Peyer's patch (tissue), 4 donors: ENCODE results near the gene CAMKK2. TPM values are rescaled to one million over a fixed set of nuclear protein-coding genes. Genes with fewer than 3 reads are reported as not detected.
"Not testable (repeated sequence)": the region's sequence is repeated elsewhere in the genome, so short reads cannot be mapped to it uniquely, and the experiment has no call there.

Experiments used
- DNase-seq, 3 donors: peaks; one replicate each; pipeline ENCODE4 v3.0.0-alpha.2; 2017 to 2019
- H3K27ac ChIP-seq, 4 donors: fragments of 200-600 bp; sonication (generic); one replicate each; pipeline ENCODE4 v1.5.1; 2016 to 2019
- H3K27me3 ChIP-seq, 2 donors: fragments of 200-600 bp; sonication (generic); one replicate each; pipeline ENCODE4 v1.5.1; 2019
- H3K36me3 ChIP-seq, 3 donors: fragments of 200-600 bp; sonication (generic); one replicate each; pipeline ENCODE4 v1.5.1; 2016 to 2019
- H3K4me1 ChIP-seq, 4 donors: fragments of 200-600 bp; sonication (generic); one replicate each; pipeline ENCODE4 v1.5.1; 2016 to 2019
- H3K4me3 ChIP-seq, 4 donors: fragments of 200-600 bp; sonication (generic); 1 replicate in 3 of 4; 2 replicates in 1 of 4; pipeline ENCODE4 v1.5.1; 2016 to 2019; ENCODE audit warnings: mild to moderate bottlenecking in 1 of 4
- H3K9me3 ChIP-seq, 4 donors: fragments of 200-600 bp; sonication (generic); one replicate each; pipeline ENCODE4 v1.5.1; 2016 to 2019; ENCODE audit warnings: mild to moderate bottlenecking in 1 of 4
- POLR2A ChIP-seq, 2 donors: fragments of 450-650 bp; IDR thresholded peaks; one replicate each; pipeline ENCODE4 v1.5.1; 2017; ENCODE audit warnings: antibody characterized with exemption in 2 of 2, mild to moderate bottlenecking in 2 of 2, moderate library complexity in 2 of 2
- total RNA-seq, 4 donors: library from RNA; depleted of rRNA; stranded (reverse); fragments of >200 nt; gene quantifications; one replicate each; pipeline ENCODE4 v1.1.0, GENCODE V29; 2016
- TF ChIP-seq, protein P1 (sequence below), 6 experiments: fragments of 450-650 bp in 4 of 6; fragments of 200-600 bp in 2 of 6; sonication (generic) in 1 of 6; IDR thresholded peaks; one replicate each; pipeline ENCODE4 v1.5.1; 2017 to 2019; ENCODE audit warnings: antibody characterized with exemption in 6 of 6, mild to moderate bottlenecking in 3 of 6, moderate library complexity in 1 of 6

Gene CAMKK2
- total RNA-seq, 4 donors from 2014 or later: 23.1 to 92.4 (median 59.9) TPM

- TF ChIP-seq POLR2A (IDR thresholded peaks at IDR 0.05): no peak
- TF ChIP-seq, protein P1, sequence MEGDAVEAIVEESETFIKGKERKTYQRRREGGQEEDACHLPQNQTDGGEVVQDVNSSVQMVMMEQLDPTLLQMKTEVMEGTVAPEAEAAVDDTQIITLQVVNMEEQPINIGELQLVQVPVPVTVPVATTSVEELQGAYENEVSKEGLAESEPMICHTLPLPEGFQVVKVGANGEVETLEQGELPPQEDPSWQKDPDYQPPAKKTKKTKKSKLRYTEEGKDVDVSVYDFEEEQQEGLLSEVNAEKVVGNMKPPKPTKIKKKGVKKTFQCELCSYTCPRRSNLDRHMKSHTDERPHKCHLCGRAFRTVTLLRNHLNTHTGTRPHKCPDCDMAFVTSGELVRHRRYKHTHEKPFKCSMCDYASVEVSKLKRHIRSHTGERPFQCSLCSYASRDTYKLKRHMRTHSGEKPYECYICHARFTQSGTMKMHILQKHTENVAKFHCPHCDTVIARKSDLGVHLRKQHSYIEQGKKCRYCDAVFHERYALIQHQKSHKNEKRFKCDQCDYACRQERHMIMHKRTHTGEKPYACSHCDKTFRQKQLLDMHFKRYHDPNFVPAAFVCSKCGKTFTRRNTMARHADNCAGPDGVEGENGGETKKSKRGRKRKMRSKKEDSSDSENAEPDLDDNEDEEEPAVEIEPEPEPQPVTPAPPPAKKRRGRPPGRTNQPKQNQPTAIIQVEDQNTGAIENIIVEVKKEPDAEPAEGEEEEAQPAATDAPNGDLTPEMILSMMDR (IDR thresholded peaks at IDR 0.05): no peak
- Histone ChIP-seq H3K9me3 (no peaks in the 10 kb centered on the region), H3K27me3 (no peaks in the 10 kb centered on the region), H3K27ac (no peak overlapping the region), H3K4me1 (no peaks in the 10 kb centered on the region), H3K4me3 (no peak overlapping the region), H3K36me3 (peaks cover 0 to 97% (median 0%) of the 10 kb centered on the region in 3 donors)
- no peak for DNase-seq
Measured at GRCh38 chr12:121326996-121327674, 30.6 kb upstream of the CAMKK2 start.

GRCh38 chr12:121325922-121326396 is 29.4 kb upstream of the CAMKK2 start:
- DNase-seq: no peak
- no peaks in the 10 kb centered on the region for H3K27me3 ChIP-seq
- H3K27ac ChIP-seq: no peak overlapping the region
- H3K36me3 ChIP-seq: peaks cover 0 to 96% (median 0%) of the 10 kb centered on the region in 3 donors
- TF ChIP-seq, protein P1 (IDR thresholded peaks at IDR 0.05): no peak
- no peak for TF ChIP-seq POLR2A (IDR thresholded peaks at IDR 0.05)
- no peak overlapping the region for H3K4me3 ChIP-seq
- H3K9me3 ChIP-seq: no peaks in the 10 kb centered on the region
- no peaks in the 10 kb centered on the region for H3K4me1 ChIP-seq

DNA sequence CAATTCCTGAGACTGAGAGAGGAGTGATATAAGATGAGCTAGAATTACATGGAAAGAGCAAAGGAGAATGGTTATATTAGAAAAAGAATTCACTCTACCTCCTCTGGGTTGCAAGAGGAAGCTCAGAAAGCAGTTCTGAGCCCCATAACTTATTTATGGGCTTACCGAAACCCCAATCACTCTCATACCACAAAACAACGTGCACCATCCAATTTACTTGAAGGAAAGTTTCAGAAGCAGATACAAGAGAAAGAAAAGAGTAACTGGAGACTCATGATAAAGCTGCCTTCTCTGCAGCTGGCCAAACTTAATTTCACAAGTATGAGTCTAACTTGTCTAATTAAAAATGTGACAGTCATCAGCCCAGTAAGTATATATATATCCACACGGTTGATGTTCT is 27.4 kb upstream of the CAMKK2 start:
- Histone ChIP-seq H3K27ac (no peak overlapping the region), H3K4me1 (no peaks in the 10 kb centered on the region), H3K36me3 (peaks cover 0 to 95% (median 0%) of the 10 kb centered on the region in 3 donors), H3K4me3 (no peak overlapping the region), H3K27me3 (no peaks in the 10 kb centered on the region), H3K9me3 (no peaks in the 10 kb centered on the region)
- DNase-seq: no peak
- TF ChIP-seq, protein P1 (IDR thresholded peaks at IDR 0.05): no peak
- TF ChIP-seq POLR2A (IDR thresholded peaks at IDR 0.05): no peak

DNA sequence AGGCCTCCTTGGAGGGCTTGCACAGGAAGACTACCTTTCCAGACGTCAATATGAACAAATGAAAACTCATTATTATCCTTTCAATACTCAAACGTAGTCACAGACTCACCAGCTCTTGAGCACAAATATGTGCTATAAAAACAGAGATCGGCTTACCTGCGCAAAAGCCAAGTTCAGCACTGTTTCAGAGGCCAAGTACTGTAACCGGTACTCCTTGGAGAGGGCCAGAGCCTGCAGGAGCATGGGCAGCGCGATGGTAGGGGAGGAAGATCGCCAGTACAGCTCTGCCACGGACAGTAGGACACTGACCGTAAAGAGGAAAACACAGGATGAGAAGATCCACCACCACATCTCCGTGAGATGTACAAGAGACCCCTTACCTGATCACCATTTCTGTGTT is 21.6 kb upstream of the CAMKK2 start:
- Histone ChIP-seq H3K9me3 (no peaks in the 10 kb centered on the region), H3K36me3 (peaks cover 0 to 61% (median 0%) of the 10 kb centered on the region in 3 donors), H3K4me3 (no peak overlapping the region), H3K4me1 (no peaks in the 10 kb centered on the region), H3K27me3 (no peaks in the 10 kb centered on the region), H3K27ac (no peak overlapping the region)
- TF ChIP-seq POLR2A (IDR thresholded peaks at IDR 0.05): no peak
- TF ChIP-seq, protein P1 (IDR thresholded peaks at IDR 0.05): no peak
- no peak for DNase-seq

- Histone ChIP-seq H3K27me3 (no peaks in the 10 kb centered on the region), H3K9me3 (no peaks in the 10 kb centered on the region), H3K4me3 (no peak overlapping the region), H3K4me1 (no peaks in the 10 kb centered on the region), H3K27ac (no peak overlapping the region), H3K36me3 (peaks cover 0 to 61% (median 0%) of the 10 kb centered on the region in 3 donors)
- DNase-seq: no peak
- no peak for TF ChIP-seq POLR2A (IDR thresholded peaks at IDR 0.05)
- TF ChIP-seq, protein P1 (IDR thresholded peaks at IDR 0.05): no peak
Measured at GRCh38 chr12:121314431-121314830, 17.9 kb upstream of the CAMKK2 start.

DNA sequence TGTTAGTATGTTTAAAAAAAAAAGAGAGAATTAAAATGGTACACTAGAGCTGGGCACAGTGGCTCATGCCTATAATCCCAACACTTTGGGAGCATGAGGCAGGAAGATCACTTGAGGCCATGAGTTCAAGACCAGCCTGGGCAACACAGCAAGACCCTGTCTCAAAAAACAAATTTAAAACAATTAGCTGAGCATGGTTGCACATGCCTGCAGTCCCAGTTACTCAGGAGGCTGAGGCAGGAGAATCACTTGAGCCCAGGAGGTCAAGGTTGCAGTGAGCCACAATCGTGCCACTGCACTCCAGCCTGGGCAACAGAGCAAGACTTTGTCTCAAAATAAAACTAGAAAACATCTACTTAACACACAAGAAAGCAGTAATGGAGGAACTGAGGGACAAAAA is 13.7 kb upstream of the CAMKK2 start:
- DNase-seq, H3K4me3 ChIP-seq, H3K9me3 ChIP-seq, H3K27me3 ChIP-seq, H3K27ac ChIP-seq, H3K4me1 ChIP-seq: not testable (repeated sequence)
- H3K36me3 ChIP-seq: peaks cover 0 to 51% (median 0%) of the 10 kb centered on the region in 3 donors

- not testable (repeated sequence) for H3K27ac ChIP-seq, DNase-seq, H3K27me3 ChIP-seq, H3K4me3 ChIP-seq, H3K4me1 ChIP-seq, H3K9me3 ChIP-seq
- peaks cover 0 to 45% (median 0%) of the 10 kb centered on the region in 3 donors for H3K36me3 ChIP-seq
Measured at GRCh38 chr12:121307397-121307796, 10.9 kb upstream of the CAMKK2 start.
